Adrenal gland (tissue), 5 donors: Measurements from ENCODE around the gene ITGB6.

Experiments
- POLR2A ChIP-seq, 2 donors: fragments of 450-650 bp; IDR thresholded peaks; one replicate each; pipeline ENCODE4 v1.6.1; 2017; ENCODE audit warnings: antibody characterized with exemption in 2 of 2, mild to moderate bottlenecking in 2 of 2, moderate library complexity in 1 of 2
- TF ChIP-seq, protein P1 (sequence below), 6 experiments: fragments of 450-650 bp in 4 of 6; fragments of 200-600 bp in 2 of 6; sonication (generic) in 1 of 6; IDR thresholded peaks; 1 replicate in 5 of 6; 2 replicates in 1 of 6; pipeline versions ENCODE4 v1.5.1 to v1.8.0; 2016 to 2021; ENCODE audit warnings: antibody characterized with exemption in 6 of 6, mild to moderate bottlenecking in 2 of 6, moderate library complexity in 1 of 6
- donor health status: DM: no; HTN: no; CAD: no.

DNA sequence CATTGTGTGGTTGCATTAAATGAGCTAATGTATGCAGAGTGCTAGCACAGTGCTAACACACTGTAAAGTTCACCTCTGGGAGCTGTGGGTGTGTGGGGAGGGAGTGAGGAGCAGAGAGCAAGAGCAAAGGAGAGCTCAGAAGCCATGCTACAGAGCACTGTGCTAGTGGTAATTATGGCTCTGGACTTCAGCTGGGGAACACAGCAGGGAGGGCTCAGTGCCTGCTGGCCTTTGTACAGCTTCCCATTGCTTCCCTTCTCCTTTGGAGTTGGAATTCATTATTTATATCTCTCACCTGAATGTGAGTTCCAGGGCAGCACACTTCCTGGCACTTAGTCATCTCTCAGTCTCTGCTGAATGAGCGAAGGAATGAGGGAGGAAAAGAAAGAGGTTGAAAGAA lies 135.2 kb downstream of the ITGB6 start:
- TF ChIP-seq, protein P1, sequence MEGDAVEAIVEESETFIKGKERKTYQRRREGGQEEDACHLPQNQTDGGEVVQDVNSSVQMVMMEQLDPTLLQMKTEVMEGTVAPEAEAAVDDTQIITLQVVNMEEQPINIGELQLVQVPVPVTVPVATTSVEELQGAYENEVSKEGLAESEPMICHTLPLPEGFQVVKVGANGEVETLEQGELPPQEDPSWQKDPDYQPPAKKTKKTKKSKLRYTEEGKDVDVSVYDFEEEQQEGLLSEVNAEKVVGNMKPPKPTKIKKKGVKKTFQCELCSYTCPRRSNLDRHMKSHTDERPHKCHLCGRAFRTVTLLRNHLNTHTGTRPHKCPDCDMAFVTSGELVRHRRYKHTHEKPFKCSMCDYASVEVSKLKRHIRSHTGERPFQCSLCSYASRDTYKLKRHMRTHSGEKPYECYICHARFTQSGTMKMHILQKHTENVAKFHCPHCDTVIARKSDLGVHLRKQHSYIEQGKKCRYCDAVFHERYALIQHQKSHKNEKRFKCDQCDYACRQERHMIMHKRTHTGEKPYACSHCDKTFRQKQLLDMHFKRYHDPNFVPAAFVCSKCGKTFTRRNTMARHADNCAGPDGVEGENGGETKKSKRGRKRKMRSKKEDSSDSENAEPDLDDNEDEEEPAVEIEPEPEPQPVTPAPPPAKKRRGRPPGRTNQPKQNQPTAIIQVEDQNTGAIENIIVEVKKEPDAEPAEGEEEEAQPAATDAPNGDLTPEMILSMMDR (IDR thresholded peaks at IDR 0.05), result no peak
- no peak for TF ChIP-seq POLR2A (IDR thresholded peaks at IDR 0.05)
